SK-N-SH treated with all-trans-retinoic acid at 6 μM for 48 hours (cell line): ENCODE results near the gene OLFML2B.

ENCODE experiments used
- ATAC-seq: fragments of 200-7000 bp; cut with Tn5 transposase; 3 replicates; pipeline ENCODE4 v1.9.1; 2020; ENCODE audit warnings: mild to moderate bottlenecking, moderate library complexity
- ARNTL ChIP-seq: fragments of 450-650 bp; formaldehyde crosslinking; IDR thresholded peaks from 2 replicates; pipeline ENCODE4 v1.5.0; 2020; ENCODE audit warnings: low read depth, mild to moderate bottlenecking, moderate library complexity, borderline replicate concordance
- BACH2 ChIP-seq: fragments of 250-450 bp; sonication (Bioruptor Pico); IDR thresholded peaks from 2 replicates; pipeline ENCODE4 v1.9.0; 2021; ENCODE audit warnings: mild to moderate bottlenecking, borderline replicate concordance
- CREB5 ChIP-seq: fragments of 250-450 bp; sonication (Bioruptor Pico); IDR thresholded peaks from 2 replicates; pipeline ENCODE4 v1.5.1; 2020; ENCODE audit warnings: low read depth, mild to moderate bottlenecking, moderate library complexity
- CSDC2 ChIP-seq: fragments of 250-450 bp; sonication (Bioruptor Pico); IDR thresholded peaks from 2 replicates; pipeline ENCODE4 v1.5.0; 2020; ENCODE audit warnings: mild to moderate bottlenecking, moderate library complexity
- CSRNP3 ChIP-seq: fragments of 250-450 bp; sonication (Bioruptor Pico); IDR thresholded peaks from 2 replicates; pipeline ENCODE4 v1.5.1; 2021; ENCODE audit warnings: mild to moderate bottlenecking, moderate library complexity
- ESRRG ChIP-seq: fragments of 250-450 bp; sonication (Bioruptor Pico); IDR thresholded peaks from 2 replicates; pipeline ENCODE4 v1.6.1; 2021; ENCODE audit warnings: mild to moderate bottlenecking
- GLIS3 ChIP-seq: fragments of 250-450 bp; sonication (Bioruptor Pico); IDR thresholded peaks from 2 replicates; pipeline ENCODE4 v1.5.0; 2020; ENCODE audit warnings: mild to moderate bottlenecking, moderate library complexity
- ISL1 ChIP-seq: fragments of 250-450 bp; sonication (Bioruptor Pico); IDR thresholded peaks from 2 replicates; pipeline ENCODE4 v2.1.2; 2022; ENCODE audit warnings: mild to moderate bottlenecking, moderate library complexity
- OSR1 ChIP-seq: fragments of 250-450 bp; sonication (Bioruptor Pico); IDR thresholded peaks from 2 replicates; pipeline ENCODE4 v1.8.0; 2022; ENCODE audit warnings: moderate library complexity, mild to moderate bottlenecking, inconsistent platforms
- PATZ1 ChIP-seq: fragments of 250-450 bp; sonication (Bioruptor Pico); IDR thresholded peaks from 2 replicates; pipeline ENCODE4 v1.8.0; 2020; ENCODE audit warnings: mild to moderate bottlenecking, moderate library complexity, borderline replicate concordance
- POU6F1 ChIP-seq: fragments of 250-450 bp; sonication (Bioruptor Pico); IDR thresholded peaks from 2 replicates; pipeline ENCODE4 v1.8.0; 2021; ENCODE audit warnings: low read depth, mild to moderate bottlenecking, moderate library complexity, borderline replicate concordance
- PPARA ChIP-seq: fragments of 250-450 bp; sonication (Bioruptor Pico); IDR thresholded peaks from 2 replicates; pipeline ENCODE4 v1.5.0; 2020; ENCODE audit warnings: mild to moderate bottlenecking, borderline replicate concordance
- RARB ChIP-seq: fragments of 250-450 bp; sonication (Bioruptor Pico); IDR thresholded peaks from 2 replicates; pipeline ENCODE4 v1.8.0; 2021; ENCODE audit warnings: mild to moderate bottlenecking, moderate library complexity
- SNAI2 ChIP-seq: fragments of 250-450 bp; sonication (Bioruptor Pico); IDR thresholded peaks from 2 replicates; pipeline ENCODE4 v1.5.0; 2020; ENCODE audit warnings: mild to moderate bottlenecking, moderate library complexity
- TCF4 ChIP-seq: fragments of 250-450 bp; sonication (Bioruptor Pico); IDR thresholded peaks from 2 replicates; pipeline ENCODE4 v1.8.0; 2021; ENCODE audit warnings: mild to moderate bottlenecking, moderate library complexity, borderline replicate concordance
- TOX ChIP-seq: fragments of 250-450 bp; sonication (Bioruptor Pico); IDR thresholded peaks from 2 replicates; pipeline ENCODE4 v1.8.0; 2021; ENCODE audit warnings: mild to moderate bottlenecking, moderate library complexity, borderline replicate concordance
- TSHZ2 ChIP-seq: fragments of 250-450 bp; sonication (Bioruptor Pico); IDR thresholded peaks from 2 replicates; pipeline ENCODE4 v1.5.0; 2020; ENCODE audit warnings: mild to moderate bottlenecking, moderate library complexity
- ZC3H10 ChIP-seq: fragments of 250-450 bp; sonication (Bioruptor Pico); IDR thresholded peaks from 2 replicates; pipeline ENCODE4 v1.5.1; 2021; ENCODE audit warnings: mild to moderate bottlenecking, moderate library complexity
- ZFP3 ChIP-seq: fragments of 250-450 bp; sonication (Bioruptor Pico); IDR thresholded peaks from 2 replicates; pipeline ENCODE4 v1.5.0; 2020; ENCODE audit warnings: mild to moderate bottlenecking, moderate library complexity
- ZFP30 ChIP-seq: fragments of 450-650 bp; formaldehyde crosslinking; IDR thresholded peaks from 2 replicates; pipeline ENCODE4 v1.5.0; 2022; ENCODE audit warnings: mild to moderate bottlenecking, moderate library complexity
- ZNF565 ChIP-seq: fragments of 450-650 bp; formaldehyde crosslinking; conservative IDR thresholded peaks from 2 replicates; pipeline ENCODE4 v1.5.0; 2020; ENCODE audit warnings: low read depth, mild to moderate bottlenecking, moderate library complexity
- ZNF70 ChIP-seq: fragments of 450-650 bp; formaldehyde crosslinking; IDR thresholded peaks from 2 replicates; pipeline ENCODE4 v1.5.0; 2020; ENCODE audit warnings: mild to moderate bottlenecking, moderate library complexity
- ZNF8 ChIP-seq: fragments of 450-650 bp; formaldehyde crosslinking; IDR thresholded peaks from 2 replicates; pipeline ENCODE4 v1.5.0; 2020; ENCODE audit warnings: mild to moderate bottlenecking, moderate library complexity

Gene OLFML2B

GRCh38 chr1:161982917-161983316 is 40.8 kb downstream of the OLFML2B start:
- no peak for TF ChIP-seq TSHZ2
- no peak for TF ChIP-seq TCF4 (CRISPR knock-in tag)
- TF ChIP-seq CREB5: no peak
- no peak for TF ChIP-seq RARB (CRISPR knock-in tag)
- TF ChIP-seq CSDC2 (CRISPR knock-in tag): no peak
- no peak for TF ChIP-seq CSRNP3 (CRISPR knock-in tag)
- TF ChIP-seq PPARA (CRISPR knock-in tag): no peak
- no peak for TF ChIP-seq ZFP30 (CRISPR knock-in tag)
- TF ChIP-seq ARNTL (CRISPR knock-in tag): no peak
- no peak for TF ChIP-seq POU6F1 (CRISPR knock-in tag)
- no peak for TF ChIP-seq OSR1 (CRISPR knock-in tag)
- no peak for TF ChIP-seq ZNF565
- TF ChIP-seq ESRRG (CRISPR knock-in tag): no peak
- TF ChIP-seq TOX (CRISPR knock-in tag): no peak
- TF ChIP-seq ZNF8 (CRISPR knock-in tag): no peak
- no peak for TF ChIP-seq ZC3H10 (CRISPR knock-in tag)
- TF ChIP-seq ZNF70: no peak
- no peak for TF ChIP-seq ISL1 (CRISPR knock-in tag)
- TF ChIP-seq BACH2 (CRISPR knock-in tag): no peak
- no peak for ATAC-seq

- no peak for ATAC-seq
- TF ChIP-seq PATZ1 (CRISPR knock-in tag) (no peak), OSR1 (CRISPR knock-in tag) (no peak), CSRNP3 (CRISPR knock-in tag) (no peak), CREB5 (no peak), TOX (CRISPR knock-in tag) (no peak), ZC3H10 (CRISPR knock-in tag) (no peak), ZFP3 (no peak), ZNF70 (no peak), ESRRG (CRISPR knock-in tag) (no peak), TSHZ2 (no peak), CSDC2 (CRISPR knock-in tag) (no peak), GLIS3 (CRISPR knock-in tag) (no peak), PPARA (CRISPR knock-in tag) (no peak), BACH2 (CRISPR knock-in tag) (no peak), ISL1 (CRISPR knock-in tag) (no peak), RARB (CRISPR knock-in tag) (no peak), SNAI2 (CRISPR knock-in tag) (no peak), TCF4 (CRISPR knock-in tag) (no peak), ARNTL (CRISPR knock-in tag) (no peak)
- TF ChIP-seq, all 23 proteins: peak for 0
These were observed 41.2 kb downstream of the OLFML2B start for GRCh38 chr1:161982507-161982895.
